Body of pancreas (tissue), 4 donors: ENCODE data around the gene GPR155. TPM values are rescaled to one million over a fixed set of nuclear protein-coding genes. Genes with fewer than 3 reads are reported as not detected.

Source experiments
- ATAC-seq: fragments of 150-250 bp; one replicate; pipeline ENCODE4 v1.9.1; 2016
- DNase-seq, 4 donors: peaks; one replicate each; pipeline ENCODE4 v3.0.0-alpha.2; 2019
- H3K27ac ChIP-seq, 4 donors: fragments of 200-600 bp; sonication (generic); 1 replicate in 3 of 4; 2 replicates in 1 of 4; pipeline versions ENCODE4 v1.5.1 to v1.6.1; 2016 to 2019; ENCODE audit warnings: mild to moderate bottlenecking in 1 of 4, mixed read lengths in 1 of 4, moderate library complexity in 1 of 4
- H3K27me3 ChIP-seq, 2 donors: fragments of 200-600 bp; sonication (generic); one replicate each; pipeline ENCODE4 v1.6.0; 2016; ENCODE audit warnings: mild to moderate bottlenecking in 1 of 2
- H3K36me3 ChIP-seq, 2 donors: fragments of 200-600 bp; sonication (generic); replicated peaks in 1 of 2; 2 replicates each; pipeline ENCODE4 v1.5.1; 2016; ENCODE audit warnings: low read depth in 2 of 2; ENCODE audit not compliant: insufficient read depth in 1 of 2
- H3K4me1 ChIP-seq: fragments of 200-600 bp; sonication (generic); one replicate; pipeline ENCODE4 v1.6.0; 2016
- H3K4me3 ChIP-seq, 2 donors: fragments of 200-600 bp; sonication (generic); 1 replicate in 1 of 2; 2 replicates in 1 of 2; pipeline ENCODE4 v1.5.1; 2016 to 2019
- H3K9me3 ChIP-seq, 3 donors: fragments of 200-600 bp; sonication (generic); 1 replicate in 2 of 3; 2 replicates in 1 of 3; pipeline ENCODE4 v1.5.1; 2016
- CTCF ChIP-seq, 7 experiments: fragments of 450-650 bp in 4 of 7; fragments of 200-600 bp in 3 of 7; sonication (generic) in 3 of 7; IDR thresholded peaks; one replicate each; pipeline ENCODE4 v1.5.1; 2016 to 2019; ENCODE audit warnings: antibody characterized with exemption in 7 of 7
- POLR2A ChIP-seq, 3 donors: fragments of 450-650 bp; IDR thresholded peaks; one replicate each; pipeline ENCODE4 v1.6.1; 2016; ENCODE audit warnings: antibody characterized with exemption in 3 of 3, mild to moderate bottlenecking in 2 of 3
- WGBS, 2 donors: methylation state at CpG; one replicate each; pipeline ENCODE4 v1.1.5; 2017; 5-methylcytosine and 5-hydroxymethylcytosine counted together
- intact Hi-C: fragments of 100-400 bp; cut with DNase I; formaldehyde crosslinking; loops from one replicate; pipeline ENCODE4 v1.15.1; 2023
- total RNA-seq, 2 donors: library from RNA; depleted of rRNA; stranded (reverse); fragments of >200 nt; gene quantifications; one replicate each; pipeline ENCODE4 v1.1.0, GENCODE V29; 2016

GPR155 gene
- total RNA-seq, 2 donors from 2014 or later: 4.6 to 8.6 TPM

GRCh38 chr2:174403628-174404027 lies 83.2 kb downstream of the GPR155 start:
- DNase-seq (no peak), ATAC-seq (no peak)
- TF ChIP-seq CTCF (IDR thresholded peaks at IDR 0.05): no peak
- H3K36me3 ChIP-seq: no peaks in the 10 kb centered on the region
- no peak overlapping the region for H3K27ac ChIP-seq
- no peaks in the 10 kb centered on the region for H3K9me3 ChIP-seq
- no peak overlapping the region for H3K4me3 ChIP-seq
- intact Hi-C loops: no loop called here
- H3K4me1 ChIP-seq: no peaks in the 10 kb centered on the region
- H3K27me3 ChIP-seq: no peaks in the 10 kb centered on the region

GRCh38 chr2:174400853-174401252 lies 86.0 kb downstream of the GPR155 start:
- Histone ChIP-seq H3K4me1 (peaks cover 10% of the 10 kb centered on the region), H3K9me3 (no peaks in the 10 kb centered on the region), H3K4me3 (no peak overlapping the region), H3K27ac (no peak overlapping the region), H3K36me3 (no peaks in the 10 kb centered on the region), H3K27me3 (no peaks in the 10 kb centered on the region)
- DNase-seq (no peak), ATAC-seq (no peak)
- TF ChIP-seq POLR2A (IDR thresholded peaks at IDR 0.05) (no peak), CTCF (IDR thresholded peaks at IDR 0.05) (no peak)
- intact Hi-C loops: no loop called here

- ATAC-seq (no peak), DNase-seq (no peak)
- H3K4me1 ChIP-seq: peaks cover 13% of the 10 kb centered on the region
- 81 to 83% methylated on average over 1 of the region's 1 CpG for WGBS, 2 donors
- H3K27ac ChIP-seq: no peak overlapping the region
- TF ChIP-seq CTCF (IDR thresholded peaks at IDR 0.05) (no peak), POLR2A (IDR thresholded peaks at IDR 0.05) (no peak)
- H3K27me3 ChIP-seq: no peaks in the 10 kb centered on the region
- no peak overlapping the region for H3K4me3 ChIP-seq
- no peaks in the 10 kb centered on the region for H3K36me3 ChIP-seq
- intact Hi-C loops: no loop called here
- H3K9me3 ChIP-seq: no peaks in the 10 kb centered on the region
Measured at GRCh38 chr2:174399171-174399570, 87.7 kb downstream of the GPR155 start.

- intact Hi-C loops: no loop called here
- DNase-seq (no peak), ATAC-seq (no peak)
- Histone ChIP-seq H3K4me1 (peaks cover 27% of the 10 kb centered on the region), H3K9me3 (no peaks in the 10 kb centered on the region), H3K27me3 (no peaks in the 10 kb centered on the region), H3K4me3 (no peak overlapping the region), H3K36me3 (no peaks in the 10 kb centered on the region), H3K27ac (no peak overlapping the region)
- WGBS, 2 donors: 77 to 80% methylated on average over 3 of the region's 3 CpGs
- no peak for TF ChIP-seq POLR2A (IDR thresholded peaks at IDR 0.05)
- no peak for TF ChIP-seq CTCF (IDR thresholded peaks at IDR 0.05)
Measured at GRCh38 chr2:174397773-174398172, 89.1 kb downstream of the GPR155 start.

- 4% methylated on average over 22 to 27 of the region's 27 CpGs for WGBS, 2 donors
- Histone ChIP-seq H3K36me3 (no peaks in the 10 kb centered on the region), H3K27ac (peak overlapping the region; percentile 66 to 91 (median 86)), H3K4me1 (peaks cover 28% of the 10 kb centered on the region), H3K9me3 (no peaks in the 10 kb centered on the region), H3K4me3 (peak overlapping the region; percentile 56 to 89), H3K27me3 (no peaks in the 10 kb centered on the region)
- TF ChIP-seq CTCF (IDR thresholded peaks at IDR 0.05) (no peak), POLR2A (IDR thresholded peaks at IDR 0.05) (peak in 2 of 3 donors; percentile 3 to 11)
- intact Hi-C loops: no loop called here
- DNase-seq (peak in 3 of 4 donors; percentile 33 to 39 (median 35)), ATAC-seq (peak; percentile 60)
Measured at GRCh38 chr2:174395969-174396630, 90.7 kb downstream of the GPR155 start.
